T1000 (cell line): Measurements from ENCODE around the gene IFT25.
"Not testable (repeated sequence)": the region's sequence is repeated elsewhere in the genome, so short reads cannot be mapped to it uniquely, and the experiment has no call there.

Source experiments
- DNase-seq: peaks from one replicate; lab custom pipeline; 2025; ENCODE audit warnings: mixed read lengths; lab: John Stamatoyannopoulos, UW

Gene IFT25

GRCh38 chr1:53945433-53946251 is at the start of gene IFT25:
TSS of gene IFT25 (minus strand) at chr1:53945699. CDS start at chr1:53940082, 5,617 bp downstream.
- peak; percentile 98 for DNase-seq

- DNase-seq: not testable (repeated sequence)
Measured at GRCh38 chr1:53994516-53994915, 49.0 kb upstream of the IFT25 start.

- no peak for DNase-seq
Measured at GRCh38 chr1:53992085-53992874, 46.8 kb upstream of the IFT25 start.

GRCh38 chr1:53987880-53988279 is 42.4 kb upstream of the IFT25 start:
- DNase-seq: no peak

- DNase-seq: no peak
Measured at GRCh38 chr1:53986458-53986857, 41.0 kb upstream of the IFT25 start.

GRCh38 chr1:53984726-53985125 is 39.2 kb upstream of the IFT25 start:
- DNase-seq: no peak

GRCh38 chr1:53982763-53983104 is 37.2 kb upstream of the IFT25 start:
- no peak for DNase-seq

GRCh38 chr1:53982034-53982762 is 36.7 kb upstream of the IFT25 start:
- DNase-seq: no peak

- no peak for DNase-seq
Measured at GRCh38 chr1:53981220-53981619, 35.7 kb upstream of the IFT25 start.

GRCh38 chr1:53979712-53980450 is 34.4 kb upstream of the IFT25 start:
- DNase-seq: no peak

GRCh38 chr1:53975861-53976260 is 30.4 kb upstream of the IFT25 start:
- no peak for DNase-seq

- DNase-seq: no peak
Measured at GRCh38 chr1:53971718-53972117, 26.2 kb upstream of the IFT25 start.

GRCh38 chr1:53969323-53969722 is 23.8 kb upstream of the IFT25 start:
- DNase-seq: not testable (repeated sequence)

GRCh38 chr1:53968125-53968513 is 22.6 kb upstream of the IFT25 start:
- DNase-seq: no peak

GRCh38 chr1:53967409-53968124 is 22.1 kb upstream of the IFT25 start:
- DNase-seq: no peak

- no peak for DNase-seq
Measured at GRCh38 chr1:53966794-53967193, 21.3 kb upstream of the IFT25 start.

- DNase-seq: no peak
Measured at GRCh38 chr1:53964109-53964508, 18.6 kb upstream of the IFT25 start.

- no peak for DNase-seq
Measured at GRCh38 chr1:53963460-53963859, 18.0 kb upstream of the IFT25 start.

- DNase-seq: no peak
Measured at GRCh38 chr1:53962395-53962794, 16.9 kb upstream of the IFT25 start.

- DNase-seq: no peak
Measured at GRCh38 chr1:53959664-53960250, 14.3 kb upstream of the IFT25 start.
